SK-N-SH (cell line): Measurements from ENCODE around the gene PDE4D. TPM values are rescaled to one million over a fixed set of nuclear protein-coding genes. Genes with fewer than 3 reads are reported as not detected.
"Not testable (repeated sequence)": the region's sequence is repeated elsewhere in the genome, so short reads cannot be mapped to it uniquely, and the experiment has no call there.

Experiments
- CTCF ChIA-PET: fragments of 300-600, 350-600 bp; formaldehyde crosslinking; extraction: SDS; loops from one replicate; lab custom pipeline; 2021; lab: Yijun Ruan, JAX
- POLR2A ChIA-PET: fragments of 350-600 bp; sonication (Branson Sonifier 250); formaldehyde crosslinking; extraction: SDS; loops from one replicate; lab custom pipeline; 2020; ENCODE audit warnings: antibody characterized with exemption, inconsistent platforms; lab: Yijun Ruan, JAX
- DNase-seq: peaks from one replicate; pipeline ENCODE4 v3.0.0; 2012
- H2AFZ ChIP-seq: fragments of 200-600 bp; sonication (generic); 2 replicates; pipeline ENCODE4 v1.8.1; 2016; ENCODE audit warnings: antibody characterized with exemption, mild to moderate bottlenecking, low read depth
- H3F3A ChIP-seq: fragments of 200-600 bp; sonication (generic); replicated peaks from 2 replicates; pipeline ENCODE3; 2016; ENCODE audit warnings: antibody characterized with exemption, mild to moderate bottlenecking; ENCODE audit not compliant: insufficient read depth
- H3K27ac ChIP-seq, 2 experiments: fragments of 200-500 bp in 1 of 2; fragments of 200-600 bp in 1 of 2; sonication (Bioruptor generic) in 1 of 2; sonication (generic), shearing (Covaris generic) in 1 of 2; 2 replicates each; pipeline versions ENCODE4 v1.5.1 to v1.6.1; 2014 to 2016; ENCODE audit warnings: low read depth in 2 of 2, inconsistent platforms in 1 of 2, low read length in 1 of 2, mild to moderate bottlenecking in 1 of 2, mixed read lengths in 1 of 2
- H3K27me3 ChIP-seq: fragments of 200-600 bp; sonication (generic), shearing (Covaris generic); 2 replicates; pipeline ENCODE4 v1.6.1; 2016; ENCODE audit warnings: mixed run types; ENCODE audit not compliant: insufficient read depth
- H3K36me3 ChIP-seq, 2 experiments: fragments of 200-500 bp in 1 of 2; fragments of 200-600 bp in 1 of 2; sonication (Bioruptor generic) in 1 of 2; sonication (generic) in 1 of 2; replicated peaks in 1 of 2; 2 replicates each; pipeline versions ENCODE3 to v1.5.1; 2014 to 2016; ENCODE audit warnings: low read length in 1 of 2, mild to moderate bottlenecking in 1 of 2; ENCODE audit not compliant: insufficient read depth in 2 of 2, control insufficient read depth in 1 of 2
- H3K4me1 ChIP-seq, 2 experiments: fragments of 200-500 bp in 1 of 2; fragments of 200-600 bp in 1 of 2; sonication (Bioruptor generic) in 1 of 2; sonication (generic), shearing (Covaris generic) in 1 of 2; 2 replicates each; pipeline versions ENCODE4 v1.5.1 to v1.6.1; 2014 to 2016; ENCODE audit warnings: low read depth in 1 of 2, low read length in 1 of 2, mixed run types in 1 of 2; ENCODE audit not compliant: insufficient read depth in 2 of 2, control insufficient read depth in 1 of 2
- H3K4me2 ChIP-seq: fragments of 200-600 bp; sonication (generic), shearing (Covaris generic); 2 replicates; pipeline ENCODE4 v1.6.1; 2017; ENCODE audit warnings: mixed run types
- H3K4me3 ChIP-seq, 2 experiments: fragments of 200-500 bp in 1 of 2; fragments of 200-600 bp in 1 of 2; sonication (Bioruptor generic) in 1 of 2; sonication (generic), shearing (Covaris generic) in 1 of 2; 2 replicates each; pipeline versions ENCODE4 v1.5.1 to v1.8.1; 2014 to 2016; ENCODE audit warnings: low read depth in 2 of 2, inconsistent platforms in 1 of 2, low read length in 1 of 2, mild to moderate bottlenecking in 1 of 2, mixed read lengths in 1 of 2, moderate library complexity in 1 of 2
- H3K79me2 ChIP-seq: fragments of 200-600 bp; sonication (generic); 2 replicates; pipeline ENCODE4 v1.8.1; 2017; ENCODE audit warnings: mild to moderate bottlenecking; ENCODE audit not compliant: insufficient read depth
- H3K9ac ChIP-seq: fragments of 200-600 bp; sonication (generic); 2 replicates; pipeline ENCODE4 v1.6.1; 2017; ENCODE audit warnings: mixed run types
- H3K9me2 ChIP-seq: fragments of 200-600 bp; sonication (generic); 2 replicates; pipeline ENCODE4 v1.6.1; 2017; ENCODE audit warnings: mixed run types
- H3K9me3 ChIP-seq: fragments of 200-600 bp; sonication (generic); 2 replicates; pipeline ENCODE4 v1.6.1; 2017; ENCODE audit warnings: mixed run types, mild to moderate bottlenecking, moderate library complexity
- H4K20me1 ChIP-seq: fragments of 200-600 bp; sonication (generic); 2 replicates; pipeline ENCODE4 v1.6.1; 2017; ENCODE audit warnings: mild to moderate bottlenecking, mixed run types; ENCODE audit not compliant: insufficient read depth
- CHD2 ChIP-seq: fragments of 150-350 bp; IDR thresholded peaks from 2 replicates; pipeline ENCODE4 v1.6.1; 2018; ENCODE audit warnings: low read length; ENCODE audit not compliant: partially characterized antibody
- ELF1 ChIP-seq: IDR thresholded peaks from 2 replicates; pipeline ENCODE4 v1.4.0; 2012
- EZH2phosphoT487 ChIP-seq: fragments of 200-600 bp; sonication (generic); IDR thresholded peaks from 2 replicates; pipeline ENCODE4 v1.6.1; 2017; ENCODE audit warnings: low read depth, mixed run types, mild to moderate bottlenecking, antibody characterized with exemption, moderate library complexity, borderline replicate concordance
- GABPA ChIP-seq: IDR thresholded peaks from 2 replicates; pipeline ENCODE4 v1.4.0; 2012; ENCODE audit warnings: low read depth, mild to moderate bottlenecking
- MEF2A ChIP-seq: IDR thresholded peaks from 2 replicates; pipeline ENCODE4 v1.4.0; 2012; ENCODE audit warnings: low read depth, borderline replicate concordance
- MXI1 ChIP-seq: IDR thresholded peaks from 2 replicates; pipeline ENCODE4 v1.6.1; 2012; ENCODE audit warnings: mild to moderate bottlenecking, low read depth, low read length, improper control_type of control experiment
- NFIC ChIP-seq: IDR thresholded peaks from 2 replicates; pipeline ENCODE4 v1.4.0; 2012; ENCODE audit warnings: borderline replicate concordance
- POLR2AphosphoS5 ChIP-seq: IDR thresholded peaks from 2 replicates; pipeline ENCODE4 v1.6.1; 2012; ENCODE audit warnings: low read depth, low read length
- RAD21 ChIP-seq: IDR thresholded peaks from 2 replicates; pipeline ENCODE4 v1.6.1; 2012; ENCODE audit warnings: mild to moderate bottlenecking, low read length
- RXRA ChIP-seq: IDR thresholded peaks from 2 replicates; pipeline ENCODE4 v1.4.0; 2012; ENCODE audit warnings: low read depth, mild to moderate bottlenecking, borderline replicate concordance
- YY1 ChIP-seq: IDR thresholded peaks from 2 replicates; pipeline ENCODE4 v1.4.0; 2012; ENCODE audit warnings: low read depth, mild to moderate bottlenecking
- WGBS: methylation state at CpG from one replicate; pipeline ENCODE4 v1.1.6; 2017; ENCODE audit warnings: low lambda C conversion rate; 5-methylcytosine and 5-hydroxymethylcytosine counted together
- polyA plus RNA-seq, 3 experiments: library from polyadenylated mRNA; depleted of rRNA; stranded (reverse); fragments of >200 nt; gene quantifications; 2 replicates each; pipeline ENCODE4 v1.2.3, GENCODE V29; 2012
- TF ChIP-seq, protein P1 (sequence below): IDR thresholded peaks from 2 replicates; pipeline ENCODE4; 2012
- TF ChIP-seq, protein P2 (sequence below): IDR thresholded peaks from 2 replicates; pipeline ENCODE4 v1.6.1; 2012; ENCODE audit warnings: mild to moderate bottlenecking, low read depth, low read length, moderate library complexity

Gene PDE4D
- polyA plus RNA-seq, 1 of the 3 experiments (the other 2 are of a cell fraction): 2.4 TPM

DNA sequence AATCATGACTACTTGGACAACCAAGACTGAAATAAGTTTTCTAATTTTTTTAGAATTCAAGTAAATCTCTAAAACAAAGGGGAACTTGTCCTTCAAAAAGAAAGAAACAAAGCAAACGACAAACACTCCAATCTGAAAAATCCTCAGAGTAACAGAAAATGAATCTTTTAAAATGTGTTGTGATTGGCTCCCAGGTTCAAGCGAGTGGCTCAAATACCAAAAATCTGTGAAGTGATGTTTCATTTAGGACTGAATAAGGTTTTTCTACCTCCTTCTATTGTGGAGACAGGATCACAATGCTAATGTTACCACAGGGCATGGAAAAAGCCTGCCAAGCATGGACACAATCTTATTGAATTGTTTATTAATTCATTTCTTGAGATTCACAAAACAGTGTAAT lies 895.0 kb downstream of the PDE4D start (continued):
- TF ChIP-seq RXRA (no peak), MXI1 (no peak), ELF1 (no peak), GABPA (no peak)
- TF ChIP-seq, protein P1, sequence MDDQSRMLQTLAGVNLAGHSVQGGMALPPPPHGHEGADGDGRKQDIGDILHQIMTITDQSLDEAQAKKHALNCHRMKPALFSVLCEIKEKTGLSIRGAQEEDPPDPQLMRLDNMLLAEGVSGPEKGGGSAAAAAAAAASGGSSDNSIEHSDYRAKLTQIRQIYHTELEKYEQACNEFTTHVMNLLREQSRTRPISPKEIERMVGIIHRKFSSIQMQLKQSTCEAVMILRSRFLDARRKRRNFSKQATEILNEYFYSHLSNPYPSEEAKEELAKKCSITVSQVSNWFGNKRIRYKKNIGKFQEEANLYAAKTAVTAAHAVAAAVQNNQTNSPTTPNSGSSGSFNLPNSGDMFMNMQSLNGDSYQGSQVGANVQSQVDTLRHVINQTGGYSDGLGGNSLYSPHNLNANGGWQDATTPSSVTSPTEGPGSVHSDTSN: no peak

DNA sequence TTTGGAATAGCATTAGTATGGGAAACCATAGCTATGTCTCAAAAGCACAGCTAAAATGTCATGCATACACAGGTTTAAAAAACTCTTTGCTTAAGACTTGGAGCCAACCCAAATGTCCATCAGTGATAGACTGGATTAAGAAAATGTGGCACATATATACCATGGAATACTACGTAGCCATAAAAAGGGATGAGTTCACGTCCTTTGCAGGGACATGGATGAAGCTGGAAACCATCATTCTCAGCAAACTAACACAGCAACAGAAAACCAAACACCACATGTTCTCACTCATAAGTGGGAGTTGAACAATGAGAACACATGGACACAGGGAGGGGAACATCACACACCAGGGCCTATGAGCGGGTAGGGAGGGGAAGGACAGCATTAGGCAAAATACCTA lies 897.7 kb downstream of the PDE4D start:
- H3K9me3 ChIP-seq, H3K9ac ChIP-seq, H3K4me3 ChIP-seq, H3K4me2 ChIP-seq, H3F3A ChIP-seq, H4K20me1 ChIP-seq, DNase-seq, H3K79me2 ChIP-seq, H3K4me1 ChIP-seq, POLR2A ChIA-PET, H3K27me3 ChIP-seq, H3K9me2 ChIP-seq, H3K27ac ChIP-seq, H3K36me3 ChIP-seq, H2AFZ ChIP-seq: not testable (repeated sequence)
- CTCF ChIA-PET: interaction anchor here (0.9 to 1.8 kb wide), 2 partner anchors 110 to 145 kb away, joined by 4 to 9 read pairs; no protein-coding TSS in a partner anchor
- 91% methylated on average over 3 of the region's 3 CpGs for WGBS

DNA sequence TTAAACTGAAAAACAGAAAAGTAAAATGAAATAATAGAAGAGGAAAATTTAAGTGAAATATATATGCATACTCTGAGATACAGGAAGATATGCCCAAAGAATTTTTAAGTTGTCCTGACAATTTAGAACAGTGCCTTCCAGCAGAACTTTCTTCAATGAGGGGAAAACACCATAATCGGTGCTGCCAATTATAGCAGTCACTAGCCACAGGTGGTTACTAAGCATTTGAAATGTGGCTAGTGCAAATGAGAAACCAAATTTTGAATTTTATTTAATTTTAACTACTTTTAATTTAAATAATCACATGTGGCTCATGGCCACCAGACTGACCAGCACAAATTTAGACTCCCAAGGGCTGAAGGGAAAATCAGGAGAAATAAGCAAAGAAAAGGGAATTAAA lies 900.1 kb downstream of the PDE4D start:
- Histone ChIP-seq H3K4me1 (no peaks in the 10 kb centered on the region), H4K20me1 (no peaks in the 10 kb centered on the region)
- DNase-seq: no peak
- 90% methylated on average over 1 of the region's 1 CpG for WGBS
- TF ChIP-seq POLR2AphosphoS5: no peak
- TF ChIP-seq YY1: no peak
- no peak for TF ChIP-seq RXRA
- TF ChIP-seq, protein P2, sequence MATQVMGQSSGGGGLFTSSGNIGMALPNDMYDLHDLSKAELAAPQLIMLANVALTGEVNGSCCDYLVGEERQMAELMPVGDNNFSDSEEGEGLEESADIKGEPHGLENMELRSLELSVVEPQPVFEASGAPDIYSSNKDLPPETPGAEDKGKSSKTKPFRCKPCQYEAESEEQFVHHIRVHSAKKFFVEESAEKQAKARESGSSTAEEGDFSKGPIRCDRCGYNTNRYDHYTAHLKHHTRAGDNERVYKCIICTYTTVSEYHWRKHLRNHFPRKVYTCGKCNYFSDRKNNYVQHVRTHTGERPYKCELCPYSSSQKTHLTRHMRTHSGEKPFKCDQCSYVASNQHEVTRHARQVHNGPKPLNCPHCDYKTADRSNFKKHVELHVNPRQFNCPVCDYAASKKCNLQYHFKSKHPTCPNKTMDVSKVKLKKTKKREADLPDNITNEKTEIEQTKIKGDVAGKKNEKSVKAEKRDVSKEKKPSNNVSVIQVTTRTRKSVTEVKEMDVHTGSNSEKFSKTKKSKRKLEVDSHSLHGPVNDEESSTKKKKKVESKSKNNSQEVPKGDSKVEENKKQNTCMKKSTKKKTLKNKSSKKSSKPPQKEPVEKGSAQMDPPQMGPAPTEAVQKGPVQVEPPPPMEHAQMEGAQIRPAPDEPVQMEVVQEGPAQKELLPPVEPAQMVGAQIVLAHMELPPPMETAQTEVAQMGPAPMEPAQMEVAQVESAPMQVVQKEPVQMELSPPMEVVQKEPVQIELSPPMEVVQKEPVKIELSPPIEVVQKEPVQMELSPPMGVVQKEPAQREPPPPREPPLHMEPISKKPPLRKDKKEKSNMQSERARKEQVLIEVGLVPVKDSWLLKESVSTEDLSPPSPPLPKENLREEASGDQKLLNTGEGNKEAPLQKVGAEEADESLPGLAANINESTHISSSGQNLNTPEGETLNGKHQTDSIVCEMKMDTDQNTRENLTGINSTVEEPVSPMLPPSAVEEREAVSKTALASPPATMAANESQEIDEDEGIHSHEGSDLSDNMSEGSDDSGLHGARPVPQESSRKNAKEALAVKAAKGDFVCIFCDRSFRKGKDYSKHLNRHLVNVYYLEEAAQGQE: no peak
- no peak for TF ChIP-seq RAD21
- no peak for TF ChIP-seq MEF2A
- no peak for TF ChIP-seq EZH2phosphoT487
- no peak for TF ChIP-seq NFIC
- TF ChIP-seq, protein P1: no peak
- TF ChIP-seq GABPA: no peak
- no peak for TF ChIP-seq CHD2
- TF ChIP-seq, all 33 proteins: peak for 0
- H3K27ac ChIP-seq: no peak overlapping the region
- POLR2A ChIA-PET: no interaction called here
- peaks cover 11 to 12% of the 10 kb centered on the region in 2 experiments for H3K36me3 ChIP-seq
- H3F3A ChIP-seq: no peaks in the 10 kb centered on the region
- no peaks in the 10 kb centered on the region for H3K9me2 ChIP-seq
- no peaks in the 10 kb centered on the region for H3K79me2 ChIP-seq
- H3K27me3 ChIP-seq: no peaks in the 10 kb centered on the region
- H3K9ac ChIP-seq: no peak overlapping the region
- H3K4me2 ChIP-seq: no peak overlapping the region
- CTCF ChIA-PET: no interaction called here
- no peaks in the 10 kb centered on the region for H3K9me3 ChIP-seq
- no peak overlapping the region for H3K4me3 ChIP-seq
- no peak overlapping the region for H2AFZ ChIP-seq
